ENCODE results near the gene FAP. TPM values are rescaled to one million over a fixed set of nuclear protein-coding genes. Genes with fewer than 3 reads are reported as not detected.

FAP gene
- total and polyA plus RNA-seq, 2 experiments from 2014 or later = 200 to 269 TPM

DNA sequence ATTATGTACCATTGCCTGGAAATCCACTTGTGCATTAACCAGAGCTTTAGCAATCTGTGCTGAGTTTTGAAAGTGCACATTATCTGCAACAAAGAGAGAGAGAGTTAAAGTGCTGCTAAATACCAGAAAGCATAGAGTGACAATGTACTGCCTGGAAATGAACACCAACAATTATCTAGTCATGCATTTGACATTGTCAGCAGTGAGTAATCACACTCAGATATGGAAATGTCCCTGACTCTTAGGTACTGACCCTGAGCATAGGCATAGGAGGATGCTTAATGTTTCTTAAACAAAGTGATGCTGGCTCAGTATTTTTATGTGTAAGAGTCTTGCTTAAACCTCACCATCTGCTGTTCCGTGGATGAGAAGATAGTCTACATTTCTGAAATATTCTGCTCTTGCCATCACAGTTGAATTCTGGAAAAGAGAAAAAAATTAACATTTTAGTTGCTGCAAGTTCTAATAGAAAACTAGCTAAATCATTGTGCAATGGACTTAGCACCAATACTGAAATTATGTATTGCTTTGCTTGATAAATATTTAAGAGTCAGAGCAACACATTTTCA is 70.4 kb downstream of the FAP start:
- Histone ChIP-seq H2AFZ (no peak overlapping the region), H3K27ac (no peak overlapping the region), H3K9ac (no peak overlapping the region), H3K4me3 (no peak overlapping the region), H3K4me2 (ENCODE audit: unreplicated experiment) (no peak overlapping the region), H4K20me1 (ENCODE audit: insufficient read depth) (no peaks in the 10 kb centered on the region; the same call in 1 of the 2 replicates), H3K4me1 (ENCODE audit: insufficient read depth) (no peaks in the 10 kb centered on the region), H3K27me3 (replicated peaks; ENCODE audit: insufficient read depth) (no peaks in the 10 kb centered on the region), H3K9me3 (ENCODE audit: low read depth) (no peaks in the 10 kb centered on the region), H3K79me2 (ENCODE audit: insufficient read depth) (no peaks in the 10 kb centered on the region), H3F3A (ENCODE audit: insufficient read depth) (peaks cover 39% of the 10 kb centered on the region; the same call in 1 of the 2 replicates), H3K36me3 (ENCODE audit: low read depth) (peaks cover 82% of the 10 kb centered on the region), H3K9me2 (ENCODE audit: insufficient read depth) (no peaks in the 10 kb centered on the region)
- 54 to 62% methylated on average over 1 of the region's 1 CpG for WGBS, 2 experiments (ENCODE audit: low coverage in 1 of 2, low lambda C conversion rate in 2 of 2, missing lambda C conversion rate in 2 of 2)
- DNase-seq = peak; percentile 16
- in situ Hi-C loops (cut with MboI) = no loop called here
- TF ChIP-seq EZH2 (IDR thresholded peaks at IDR 0.05; ENCODE audit: insufficient read depth, poor library complexity, severe bottlenecking) (no peak), EZH2phosphoT487 (IDR thresholded peaks at IDR 0.05; ENCODE audit: insufficient read depth, low read depth) (no peak)

DNA sequence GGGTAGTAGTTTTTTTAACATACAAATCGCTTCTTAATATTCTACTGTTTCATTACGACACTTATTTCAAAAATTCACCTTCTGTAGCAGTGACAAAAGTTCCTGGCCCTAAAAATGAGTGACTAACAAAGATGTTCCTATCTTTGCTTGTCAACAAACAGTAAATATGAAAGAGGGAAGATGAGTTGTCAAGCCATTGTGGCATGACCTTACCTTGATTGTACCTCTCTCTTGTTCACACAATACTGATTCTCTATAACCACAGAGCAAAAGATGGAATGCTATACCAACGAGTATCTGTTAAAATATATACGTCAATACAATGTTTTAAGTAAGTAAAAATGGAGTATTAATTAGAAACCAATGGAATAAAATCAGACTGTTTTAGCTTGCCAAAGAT is 76.5 kb downstream of the FAP start:
- no peaks in the 10 kb centered on the region for H3K27me3 ChIP-seq (replicated peaks; ENCODE audit: insufficient read depth)
- no peak overlapping the region for H3K27ac ChIP-seq
- WGBS, 2 experiments (ENCODE audit: low coverage in 1 of 2, low lambda C conversion rate in 2 of 2, missing lambda C conversion rate in 2 of 2) = 95 to 98% methylated on average over 4 of the region's 4 CpGs
- no peak overlapping the region for H2AFZ ChIP-seq
- H3K4me1 ChIP-seq (ENCODE audit: insufficient read depth) = peaks cover 10% of the 10 kb centered on the region
- H3K4me2 ChIP-seq (ENCODE audit: unreplicated experiment) = no peak overlapping the region
- no peaks in the 10 kb centered on the region for H3K79me2 ChIP-seq (ENCODE audit: insufficient read depth)
- H3K9me2 ChIP-seq (ENCODE audit: insufficient read depth) = no peaks in the 10 kb centered on the region
- H3K9ac ChIP-seq = no peak overlapping the region
- in situ Hi-C loops (cut with MboI) = no loop called here
- peaks cover 52% of the 10 kb centered on the region for H3F3A ChIP-seq (ENCODE audit: insufficient read depth)
- peaks cover 42% of the 10 kb centered on the region for H3K36me3 ChIP-seq (ENCODE audit: low read depth)
- H3K4me3 ChIP-seq = no peak overlapping the region
- no peak for DNase-seq
- H3K9me3 ChIP-seq (ENCODE audit: low read depth) = no peaks in the 10 kb centered on the region
- TF ChIP-seq EZH2 (IDR thresholded peaks at IDR 0.05; ENCODE audit: insufficient read depth, poor library complexity, severe bottlenecking) = no peak
- TF ChIP-seq EZH2phosphoT487 (IDR thresholded peaks at IDR 0.05; ENCODE audit: insufficient read depth, low read depth) = no peak
- H4K20me1 ChIP-seq (ENCODE audit: insufficient read depth) = no peaks in the 10 kb centered on the region

DNA sequence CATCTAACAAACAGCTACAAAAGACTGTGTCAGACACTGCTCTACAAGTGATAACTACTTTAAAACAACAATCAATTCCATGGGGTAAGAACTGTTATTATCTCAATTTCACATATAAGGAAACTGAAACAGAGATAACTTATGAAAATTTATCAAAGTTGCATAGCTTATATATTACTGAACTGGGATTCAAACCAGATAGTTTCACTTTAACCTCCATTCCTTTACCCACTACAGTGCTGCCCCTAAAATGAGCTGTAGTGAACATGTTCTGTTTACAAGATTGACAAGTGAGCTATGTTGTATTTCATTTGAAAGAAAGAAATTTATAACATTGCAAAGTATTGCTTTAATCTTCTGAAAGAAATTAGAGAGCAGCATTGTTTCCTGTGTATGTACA is 77.1 kb downstream of the FAP start:
- no peaks in the 10 kb centered on the region for H4K20me1 ChIP-seq (ENCODE audit: insufficient read depth)
- H3K27me3 ChIP-seq (replicated peaks; ENCODE audit: insufficient read depth) = no peaks in the 10 kb centered on the region
- H3K79me2 ChIP-seq (ENCODE audit: insufficient read depth) = no peaks in the 10 kb centered on the region
- no peak for DNase-seq
- H3F3A ChIP-seq (ENCODE audit: insufficient read depth) = peaks cover 50% of the 10 kb centered on the region
- H3K9ac ChIP-seq = no peak overlapping the region
- H3K4me1 ChIP-seq (ENCODE audit: insufficient read depth) = peaks cover 10% of the 10 kb centered on the region
- in situ Hi-C loops (cut with MboI) = no loop called here
- TF ChIP-seq EZH2phosphoT487 (IDR thresholded peaks at IDR 0.05; ENCODE audit: insufficient read depth, low read depth) = no peak
- TF ChIP-seq EZH2 (IDR thresholded peaks at IDR 0.05; ENCODE audit: insufficient read depth, poor library complexity, severe bottlenecking) = no peak
- H3K36me3 ChIP-seq (ENCODE audit: low read depth) = peaks cover 36% of the 10 kb centered on the region
- H3K27ac ChIP-seq = no peak overlapping the region
- no peak overlapping the region for H3K4me3 ChIP-seq
- no peaks in the 10 kb centered on the region for H3K9me2 ChIP-seq (ENCODE audit: insufficient read depth)
- no peak overlapping the region for H3K4me2 ChIP-seq (ENCODE audit: unreplicated experiment)
- H3K9me3 ChIP-seq (ENCODE audit: low read depth) = no peaks in the 10 kb centered on the region
- H2AFZ ChIP-seq = no peak overlapping the region

DNA sequence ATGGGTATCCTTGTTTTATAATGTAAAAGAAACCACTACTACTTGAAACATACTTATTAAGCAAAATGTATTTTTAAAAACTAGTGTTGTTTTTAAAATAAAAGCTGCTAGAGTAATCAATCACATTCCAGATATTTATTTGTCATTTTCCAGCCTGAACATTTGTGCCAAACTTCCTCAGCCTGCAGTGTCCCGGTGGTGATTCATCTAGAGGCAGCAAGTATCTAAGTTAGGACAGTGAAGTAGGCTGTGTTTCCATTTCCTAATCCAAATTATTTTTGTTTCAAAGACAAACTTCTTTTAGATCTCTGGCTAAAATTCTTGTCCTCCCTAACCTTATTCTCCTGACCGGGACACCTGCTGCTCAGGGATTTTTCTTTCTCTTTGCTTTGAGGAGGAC is 78.4 kb downstream of the FAP start:
- peaks cover 23% of the 10 kb centered on the region for H3K36me3 ChIP-seq (ENCODE audit: low read depth)
- no peaks in the 10 kb centered on the region for H4K20me1 ChIP-seq (ENCODE audit: insufficient read depth)
- DNase-seq = peak; percentile 51
- H3K79me2 ChIP-seq (ENCODE audit: insufficient read depth) = no peaks in the 10 kb centered on the region
- no peak overlapping the region for H3K4me2 ChIP-seq (ENCODE audit: unreplicated experiment)
- WGBS, 2 experiments (ENCODE audit: low coverage in 1 of 2, low lambda C conversion rate in 2 of 2, missing lambda C conversion rate in 2 of 2) = 3 to 5% methylated on average over 2 of the region's 2 CpGs
- no peak overlapping the region for H3K27ac ChIP-seq
- no peak overlapping the region for H3K9ac ChIP-seq
- H3K9me3 ChIP-seq (ENCODE audit: low read depth) = no peaks in the 10 kb centered on the region
- H2AFZ ChIP-seq = no peak overlapping the region
- H3K9me2 ChIP-seq (ENCODE audit: insufficient read depth) = no peaks in the 10 kb centered on the region
- peaks cover 38% of the 10 kb centered on the region for H3F3A ChIP-seq (ENCODE audit: insufficient read depth)
- no peak for TF ChIP-seq EZH2 (IDR thresholded peaks at IDR 0.05; ENCODE audit: insufficient read depth, poor library complexity, severe bottlenecking)
- no peak for TF ChIP-seq EZH2phosphoT487 (IDR thresholded peaks at IDR 0.05; ENCODE audit: insufficient read depth, low read depth)
- no peak overlapping the region for H3K4me3 ChIP-seq
- H3K4me1 ChIP-seq (ENCODE audit: insufficient read depth) = peaks cover 10% of the 10 kb centered on the region
- in situ Hi-C loops (cut with MboI) = no loop called here
- H3K27me3 ChIP-seq (replicated peaks; ENCODE audit: insufficient read depth) = no peaks in the 10 kb centered on the region

DNA sequence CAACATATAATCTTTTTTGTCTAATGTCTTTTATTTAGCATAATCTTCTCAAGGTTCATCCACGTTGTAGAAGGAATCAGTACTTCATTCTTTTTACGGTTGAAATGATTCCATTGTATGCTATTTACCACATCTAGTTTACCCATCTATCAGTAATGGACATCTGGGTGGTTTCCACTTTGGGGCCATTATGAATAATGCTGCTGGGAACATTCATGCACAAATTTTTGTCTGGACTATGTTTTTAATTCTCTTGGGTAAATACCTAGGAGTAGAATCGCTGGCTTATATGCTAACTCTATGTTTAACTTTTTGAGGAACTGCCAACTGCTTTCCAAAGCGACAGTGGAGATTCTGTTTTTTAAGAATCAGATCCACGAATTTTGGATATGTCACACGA is 83.8 kb downstream of the FAP start:
- H3K36me3 ChIP-seq (ENCODE audit: low read depth) = no peaks in the 10 kb centered on the region
- WGBS, 2 experiments (ENCODE audit: low coverage in 1 of 2, low lambda C conversion rate in 2 of 2, missing lambda C conversion rate in 2 of 2) = 95 to 97% methylated on average over 6 of the region's 6 CpGs
- H3K27ac ChIP-seq = no peak overlapping the region
- H3K4me1 ChIP-seq (ENCODE audit: insufficient read depth) = no peaks in the 10 kb centered on the region
- no peak overlapping the region for H3K4me2 ChIP-seq (ENCODE audit: unreplicated experiment)
- H3K9ac ChIP-seq = no peak overlapping the region
- no peak overlapping the region for H2AFZ ChIP-seq
- no peaks in the 10 kb centered on the region for H3K9me3 ChIP-seq (ENCODE audit: low read depth)
- H3F3A ChIP-seq (ENCODE audit: insufficient read depth) = 0 out of 2 replicates have a peak, but pooled peaks cover 4% of the 10 kb centered on the region
- no peak overlapping the region for H3K4me3 ChIP-seq
- DNase-seq = no peak
- TF ChIP-seq EZH2 (IDR thresholded peaks at IDR 0.05; ENCODE audit: insufficient read depth, poor library complexity, severe bottlenecking) = no peak
- TF ChIP-seq EZH2phosphoT487 (IDR thresholded peaks at IDR 0.05; ENCODE audit: insufficient read depth, low read depth) = no peak
- H3K27me3 ChIP-seq (replicated peaks; ENCODE audit: insufficient read depth) = no peaks in the 10 kb centered on the region
- no peaks in the 10 kb centered on the region for H3K79me2 ChIP-seq (ENCODE audit: insufficient read depth)
- in situ Hi-C loops (cut with MboI) = no loop called here
- H3K9me2 ChIP-seq (ENCODE audit: insufficient read depth) = no peaks in the 10 kb centered on the region
- no peaks in the 10 kb centered on the region for H4K20me1 ChIP-seq (ENCODE audit: insufficient read depth)

Data from GM23248 (cell line).